HL-60 (cell line): ENCODE measurements around the gene MYOM1.

Source experiments
- DNase-seq, 2 experiments: peaks; one replicate each; pipeline ENCODE4 v3.0.0-alpha.2; 2010 to 2020; ENCODE audit warnings: low read depth in 1 of 2, low spot score in 1 of 2
- H3K27ac ChIP-seq: fragments of 250-450 bp; sonication (Bioruptor Pico); replicated peaks from 2 replicates; pipeline ENCODE4 v1.5.1; 2020; ENCODE audit warnings: mild to moderate bottlenecking, moderate library complexity
- H3K27me3 ChIP-seq: fragments of 250-450 bp; sonication (Bioruptor Pico); 2 replicates; pipeline ENCODE4 v1.5.1; 2021; ENCODE audit warnings: mild to moderate bottlenecking, moderate library complexity; ENCODE audit not compliant: insufficient read depth, poor library complexity, severe bottlenecking
- H3K4me3 ChIP-seq: replicated peaks from 2 replicates; pipeline ENCODE4 v1.5.1; 2011; ENCODE audit warnings: mild to moderate bottlenecking, control low read depth, low read length; ENCODE audit not compliant: insufficient read depth
- GABPA ChIP-seq: IDR thresholded peaks from 2 replicates; pipeline ENCODE4 v1.6.1; 2012; ENCODE audit warnings: low read depth
- POLR2AphosphoS5 ChIP-seq: IDR thresholded peaks from 2 replicates; pipeline ENCODE4 v1.6.1; 2012; ENCODE audit warnings: low read depth
- SPI1 ChIP-seq: IDR thresholded peaks from 2 replicates; pipeline ENCODE4 v1.6.1; 2012; ENCODE audit warnings: low read depth, mild to moderate bottlenecking, borderline replicate concordance
- TF ChIP-seq, protein P1 (sequence below): IDR thresholded peaks from one replicate; pipeline ENCODE4 v1.5.1; 2011; ENCODE audit warnings: low read length, control low read depth, inconsistent platforms; ENCODE audit not compliant: insufficient read depth
- TF ChIP-seq, protein P2 (sequence below): IDR thresholded peaks from 2 replicates; pipeline ENCODE4 v1.6.1; 2012; ENCODE audit warnings: low read depth; ENCODE audit not compliant: insufficient replicate concordance

Gene MYOM1

DNA sequence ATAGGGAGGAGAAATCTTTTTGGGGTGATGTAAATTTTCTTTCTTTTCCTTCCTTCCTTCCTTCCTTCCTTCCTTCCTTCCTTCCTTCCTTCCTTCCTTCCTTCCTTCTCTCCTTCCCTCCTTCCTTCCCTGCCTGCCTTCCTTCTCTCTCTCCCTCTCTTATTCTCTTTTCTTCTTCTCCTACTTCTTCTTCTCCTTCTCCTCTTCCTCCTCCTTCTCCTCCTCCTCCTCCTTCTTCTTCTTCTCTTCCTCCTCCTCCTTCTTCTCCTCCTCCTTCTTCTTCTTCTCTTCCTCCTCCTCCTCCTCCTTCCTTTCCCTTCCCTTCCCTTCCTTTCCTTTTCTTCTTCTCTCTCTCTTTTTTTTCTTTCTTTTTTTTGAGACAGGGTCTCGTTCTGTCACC, 59.9 kb downstream of the MYOM1 start:
- no peak for TF ChIP-seq SPI1
- TF ChIP-seq GABPA = no peak
- TF ChIP-seq, protein P1, sequence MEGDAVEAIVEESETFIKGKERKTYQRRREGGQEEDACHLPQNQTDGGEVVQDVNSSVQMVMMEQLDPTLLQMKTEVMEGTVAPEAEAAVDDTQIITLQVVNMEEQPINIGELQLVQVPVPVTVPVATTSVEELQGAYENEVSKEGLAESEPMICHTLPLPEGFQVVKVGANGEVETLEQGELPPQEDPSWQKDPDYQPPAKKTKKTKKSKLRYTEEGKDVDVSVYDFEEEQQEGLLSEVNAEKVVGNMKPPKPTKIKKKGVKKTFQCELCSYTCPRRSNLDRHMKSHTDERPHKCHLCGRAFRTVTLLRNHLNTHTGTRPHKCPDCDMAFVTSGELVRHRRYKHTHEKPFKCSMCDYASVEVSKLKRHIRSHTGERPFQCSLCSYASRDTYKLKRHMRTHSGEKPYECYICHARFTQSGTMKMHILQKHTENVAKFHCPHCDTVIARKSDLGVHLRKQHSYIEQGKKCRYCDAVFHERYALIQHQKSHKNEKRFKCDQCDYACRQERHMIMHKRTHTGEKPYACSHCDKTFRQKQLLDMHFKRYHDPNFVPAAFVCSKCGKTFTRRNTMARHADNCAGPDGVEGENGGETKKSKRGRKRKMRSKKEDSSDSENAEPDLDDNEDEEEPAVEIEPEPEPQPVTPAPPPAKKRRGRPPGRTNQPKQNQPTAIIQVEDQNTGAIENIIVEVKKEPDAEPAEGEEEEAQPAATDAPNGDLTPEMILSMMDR = no peak
- TF ChIP-seq, protein P2, sequence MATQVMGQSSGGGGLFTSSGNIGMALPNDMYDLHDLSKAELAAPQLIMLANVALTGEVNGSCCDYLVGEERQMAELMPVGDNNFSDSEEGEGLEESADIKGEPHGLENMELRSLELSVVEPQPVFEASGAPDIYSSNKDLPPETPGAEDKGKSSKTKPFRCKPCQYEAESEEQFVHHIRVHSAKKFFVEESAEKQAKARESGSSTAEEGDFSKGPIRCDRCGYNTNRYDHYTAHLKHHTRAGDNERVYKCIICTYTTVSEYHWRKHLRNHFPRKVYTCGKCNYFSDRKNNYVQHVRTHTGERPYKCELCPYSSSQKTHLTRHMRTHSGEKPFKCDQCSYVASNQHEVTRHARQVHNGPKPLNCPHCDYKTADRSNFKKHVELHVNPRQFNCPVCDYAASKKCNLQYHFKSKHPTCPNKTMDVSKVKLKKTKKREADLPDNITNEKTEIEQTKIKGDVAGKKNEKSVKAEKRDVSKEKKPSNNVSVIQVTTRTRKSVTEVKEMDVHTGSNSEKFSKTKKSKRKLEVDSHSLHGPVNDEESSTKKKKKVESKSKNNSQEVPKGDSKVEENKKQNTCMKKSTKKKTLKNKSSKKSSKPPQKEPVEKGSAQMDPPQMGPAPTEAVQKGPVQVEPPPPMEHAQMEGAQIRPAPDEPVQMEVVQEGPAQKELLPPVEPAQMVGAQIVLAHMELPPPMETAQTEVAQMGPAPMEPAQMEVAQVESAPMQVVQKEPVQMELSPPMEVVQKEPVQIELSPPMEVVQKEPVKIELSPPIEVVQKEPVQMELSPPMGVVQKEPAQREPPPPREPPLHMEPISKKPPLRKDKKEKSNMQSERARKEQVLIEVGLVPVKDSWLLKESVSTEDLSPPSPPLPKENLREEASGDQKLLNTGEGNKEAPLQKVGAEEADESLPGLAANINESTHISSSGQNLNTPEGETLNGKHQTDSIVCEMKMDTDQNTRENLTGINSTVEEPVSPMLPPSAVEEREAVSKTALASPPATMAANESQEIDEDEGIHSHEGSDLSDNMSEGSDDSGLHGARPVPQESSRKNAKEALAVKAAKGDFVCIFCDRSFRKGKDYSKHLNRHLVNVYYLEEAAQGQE = no peak
- no peak for TF ChIP-seq POLR2AphosphoS5
- no peaks in the 10 kb centered on the region for H3K27me3 ChIP-seq
- no peak for DNase-seq
- H3K4me3 ChIP-seq = no peak overlapping the region
- H3K27ac ChIP-seq = no peak overlapping the region

DNA sequence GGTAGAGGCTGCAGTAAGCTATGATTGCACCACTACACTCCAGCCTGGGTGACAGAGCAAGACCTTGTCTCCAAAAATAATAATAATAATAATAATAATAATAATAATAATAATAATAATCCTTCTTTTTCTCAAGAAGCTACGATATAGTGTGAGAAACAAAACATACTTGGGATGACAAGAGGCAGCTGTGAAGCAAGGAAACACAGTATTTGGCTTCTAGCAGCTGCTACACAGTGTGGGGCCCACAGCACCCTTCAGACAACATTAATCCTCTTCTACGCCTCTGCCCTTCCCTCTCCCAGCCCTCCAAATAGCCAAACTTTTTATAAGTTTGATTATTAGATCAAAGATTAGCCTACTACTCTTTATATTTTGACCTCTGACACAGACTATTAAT, 62.2 kb downstream of the MYOM1 start:
- H3K4me3 ChIP-seq = no peak overlapping the region
- no peak overlapping the region for H3K27ac ChIP-seq
- no peak for DNase-seq
- H3K27me3 ChIP-seq = no peaks in the 10 kb centered on the region
- TF ChIP-seq, protein P1 = no peak
- TF ChIP-seq, protein P2 = no peak
- TF ChIP-seq POLR2AphosphoS5 (no peak), SPI1 (no peak), GABPA (no peak)

DNA sequence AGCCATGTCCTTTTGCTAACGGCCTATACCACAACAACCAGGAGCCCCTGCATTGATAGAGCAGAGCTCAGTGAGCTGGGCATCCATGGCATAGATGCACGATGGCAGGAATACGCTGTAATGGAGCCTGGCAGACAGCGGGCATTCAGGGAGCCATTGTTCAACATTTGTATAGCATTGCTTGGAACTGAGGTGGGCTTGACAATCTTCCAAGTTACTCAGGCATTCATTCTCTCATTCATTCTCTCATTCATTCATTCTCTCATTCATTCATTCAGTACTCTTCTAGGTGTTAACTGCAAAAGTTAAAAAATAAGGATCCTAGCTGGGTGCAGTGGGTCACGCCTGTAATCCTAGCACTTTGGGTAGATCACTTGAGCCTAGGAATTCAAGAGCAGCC, 62.7 kb downstream of the MYOM1 start:
- Histone ChIP-seq H3K27ac (no peak overlapping the region), H3K4me3 (no peak overlapping the region), H3K27me3 (no peaks in the 10 kb centered on the region)
- no peak for DNase-seq
- TF ChIP-seq, protein P1 = no peak
- no peak for TF ChIP-seq GABPA

DNA sequence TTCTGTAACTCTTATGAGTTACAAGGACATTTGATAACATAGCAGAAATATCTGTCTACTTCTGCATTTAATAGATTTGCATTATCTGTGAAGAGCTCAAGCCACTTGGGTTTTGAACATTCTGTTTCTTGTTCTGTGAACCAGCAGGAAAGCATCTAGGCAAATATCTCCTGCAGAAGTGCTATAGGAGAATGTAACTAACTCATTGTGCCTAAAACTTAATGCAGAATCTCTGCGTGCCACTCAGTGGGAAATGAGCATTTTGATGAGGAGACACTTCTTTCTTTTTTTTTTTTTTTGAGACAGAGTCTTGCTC, 63.5 kb downstream of the MYOM1 start:
- TF ChIP-seq, protein P1 = no peak
- TF ChIP-seq POLR2AphosphoS5 (no peak), SPI1 (no peak), GABPA (no peak)
- TF ChIP-seq, protein P2 = no peak
- H3K27ac ChIP-seq = no peak overlapping the region
- DNase-seq = no peak
- H3K4me3 ChIP-seq = no peak overlapping the region
- H3K27me3 ChIP-seq = no peaks in the 10 kb centered on the region
